22Rv1 (cell line): ENCODE data around the gene PGM5.

Experiments used
- ZFX ChIP-seq: fragments of 450-650 bp; IDR thresholded peaks from 2 replicates; pipeline ENCODE4 v1.6.1; 2017; ENCODE audit warnings: antibody characterized with exemption, borderline replicate concordance
- TF ChIP-seq, protein P1 (sequence below): fragments of 450-650 bp; IDR thresholded peaks from 2 replicates; pipeline ENCODE4 v1.5.1; 2017; ENCODE audit warnings: mild to moderate bottlenecking

DNA sequence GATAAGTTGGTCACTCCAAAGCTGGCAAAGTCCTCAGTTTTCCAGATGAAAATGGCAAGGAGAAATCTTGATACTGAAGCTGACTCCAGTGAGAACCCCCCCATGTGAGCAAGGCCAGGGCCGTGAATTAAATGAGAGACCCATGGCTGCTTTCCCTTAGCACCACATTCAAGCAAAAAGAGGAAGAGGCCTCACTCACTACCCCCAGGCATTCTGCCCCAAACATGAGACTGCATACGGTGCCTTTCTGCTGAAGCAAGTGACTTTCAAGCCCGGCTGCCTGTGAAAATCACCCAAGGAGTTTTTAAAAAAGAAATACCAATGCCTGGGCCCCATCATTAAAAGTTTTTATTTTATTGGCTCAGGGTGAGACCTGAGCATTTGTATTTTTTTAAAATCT is 117.4 kb downstream of the PGM5 start:
- TF ChIP-seq, protein P1, sequence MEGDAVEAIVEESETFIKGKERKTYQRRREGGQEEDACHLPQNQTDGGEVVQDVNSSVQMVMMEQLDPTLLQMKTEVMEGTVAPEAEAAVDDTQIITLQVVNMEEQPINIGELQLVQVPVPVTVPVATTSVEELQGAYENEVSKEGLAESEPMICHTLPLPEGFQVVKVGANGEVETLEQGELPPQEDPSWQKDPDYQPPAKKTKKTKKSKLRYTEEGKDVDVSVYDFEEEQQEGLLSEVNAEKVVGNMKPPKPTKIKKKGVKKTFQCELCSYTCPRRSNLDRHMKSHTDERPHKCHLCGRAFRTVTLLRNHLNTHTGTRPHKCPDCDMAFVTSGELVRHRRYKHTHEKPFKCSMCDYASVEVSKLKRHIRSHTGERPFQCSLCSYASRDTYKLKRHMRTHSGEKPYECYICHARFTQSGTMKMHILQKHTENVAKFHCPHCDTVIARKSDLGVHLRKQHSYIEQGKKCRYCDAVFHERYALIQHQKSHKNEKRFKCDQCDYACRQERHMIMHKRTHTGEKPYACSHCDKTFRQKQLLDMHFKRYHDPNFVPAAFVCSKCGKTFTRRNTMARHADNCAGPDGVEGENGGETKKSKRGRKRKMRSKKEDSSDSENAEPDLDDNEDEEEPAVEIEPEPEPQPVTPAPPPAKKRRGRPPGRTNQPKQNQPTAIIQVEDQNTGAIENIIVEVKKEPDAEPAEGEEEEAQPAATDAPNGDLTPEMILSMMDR, result no peak
- TF ChIP-seq ZFX, result no peak
